Keratinocyte (primary cell): ENCODE results near the gene ZNF641.

Experiments used
- CTCF ChIP-seq, 3 experiments: IDR thresholded peaks in 1 of 3; conservative IDR thresholded peaks in 1 of 3; optimal IDR thresholded peaks in 1 of 3; 2 replicates in 2 of 3; 3 replicates in 1 of 3; pipeline versions ENCODE3 to v1.5.1; 2011; ENCODE audit warnings: low read length in 3 of 3, mild to moderate bottlenecking in 3 of 3, moderate library complexity in 2 of 3, control low read depth in 1 of 3, inconsistent platforms in 1 of 3; ENCODE audit not compliant: insufficient read depth in 2 of 3; ENCODE audit errors: extremely low read depth in 1 of 3
- EZH2 ChIP-seq: IDR thresholded peaks from one replicate; pipeline ENCODE4 v1.6.1; 2012; ENCODE audit warnings: inconsistent platforms, mild to moderate bottlenecking, low read length, moderate library complexity

- TF ChIP-seq CTCF (optimal IDR thresholded peaks at IDR 0.05 in 1 of 3, IDR thresholded peaks at IDR 0.05 in 1 of 3, conservative IDR thresholded peaks at IDR 0.05 in 1 of 3; ENCODE audit: extremely low read depth in 1 of 3, insufficient read depth in 2 of 3, low read length in 3 of 3) (no peak), EZH2 (no peak)
Observed at GRCh38 chr12:48389409-48389808, 38.7 kb upstream of the ZNF641 start.
